GM18505 (cell line): ENCODE results near the gene EHMT1.

ENCODE experiments used
- ATAC-seq: cut with Tn5 transposase; IDR thresholded peaks from one replicate; pipeline ENCODE4 v1.9.1; 2021; ENCODE audit not compliant: unreplicated experiment
- POLR2A ChIP-seq: IDR thresholded peaks from 4 replicates; pipeline ENCODE4 v1.6.1; 2011; ENCODE audit warnings: borderline replicate concordance; ENCODE audit not compliant: insufficient read depth, insufficient read length; ENCODE audit errors: extremely low read depth

EHMT1 gene

DNA sequence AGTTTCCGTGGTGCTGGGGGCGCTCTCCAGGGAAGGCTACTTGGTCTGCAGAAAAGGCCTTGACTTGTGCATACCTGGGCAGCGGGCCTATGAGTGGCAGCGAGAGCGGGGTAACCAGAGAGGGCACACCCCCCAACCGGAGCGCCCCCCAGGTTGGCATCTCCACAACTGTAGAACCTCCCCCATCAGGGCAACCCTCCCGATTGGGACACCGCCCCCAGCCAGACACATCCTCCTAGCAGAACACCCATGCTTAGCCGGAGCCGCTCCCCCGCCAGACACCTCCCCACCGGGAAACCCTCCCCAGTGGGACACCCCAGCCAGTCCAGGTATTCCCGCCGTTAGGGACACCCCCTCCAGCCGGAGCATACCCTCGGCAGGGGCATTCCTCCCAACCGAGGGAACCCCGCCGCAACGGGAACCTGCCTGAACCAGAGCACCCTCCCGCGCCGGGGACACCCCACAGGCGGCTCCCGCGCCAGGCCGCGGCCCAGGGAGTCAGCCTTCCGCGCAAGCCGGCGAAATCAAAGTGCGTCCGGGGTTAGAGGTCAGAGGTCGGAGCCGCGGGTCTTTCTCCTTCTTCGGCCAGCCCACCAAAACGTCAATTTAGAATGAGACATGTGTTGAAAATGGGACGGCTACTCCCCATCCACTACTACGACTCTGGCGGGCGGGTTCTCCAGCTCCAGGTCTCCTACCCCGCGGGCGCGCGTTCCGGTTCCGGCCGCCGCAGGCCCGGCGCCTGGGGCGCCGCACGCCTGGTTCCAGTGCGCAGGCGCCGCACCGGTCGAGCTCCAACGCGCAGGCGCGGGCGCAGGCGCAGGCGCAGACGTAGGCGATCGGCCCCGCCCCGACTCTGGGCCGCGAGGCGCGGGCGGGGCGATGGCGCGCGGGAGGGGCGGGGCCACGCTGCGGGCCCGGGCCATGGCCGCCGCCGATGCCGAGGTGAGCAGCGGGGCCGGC is at the start of gene EHMT1:
TSS of gene EHMT1 (plus strand) at position 901 of the 963 bp plus-strand sequence. CDS start at position 925, 24 bp downstream.
- peak; percentile 83 for TF ChIP-seq POLR2A
- ATAC-seq, result peak; percentile 73

DNA sequence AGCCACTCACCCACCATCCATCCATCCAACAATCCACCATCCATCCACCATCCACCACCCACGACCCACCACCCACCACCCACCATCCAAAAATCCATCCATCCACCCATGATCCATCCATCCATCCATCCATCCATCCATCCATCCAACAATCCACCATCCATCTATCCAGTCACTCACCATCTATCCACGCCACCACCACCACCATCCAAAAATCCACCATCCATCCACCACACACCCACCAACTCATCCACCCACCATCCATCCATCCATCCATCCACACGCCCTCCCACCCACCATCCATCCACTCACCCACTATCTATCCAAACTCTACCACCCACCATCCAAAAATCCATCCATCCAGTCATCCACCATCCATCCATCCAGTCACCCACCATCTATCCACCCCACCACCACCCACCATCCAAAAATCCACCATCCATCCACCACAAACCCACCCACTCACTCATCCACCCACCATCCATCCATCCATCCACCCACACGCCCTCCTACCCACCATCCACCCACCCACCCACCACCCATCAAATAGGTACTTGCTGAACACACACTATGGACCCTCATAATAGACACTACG is 49.1 kb upstream of the EHMT1 start:
- TF ChIP-seq POLR2A, result no peak
- no peak for ATAC-seq

DNA sequence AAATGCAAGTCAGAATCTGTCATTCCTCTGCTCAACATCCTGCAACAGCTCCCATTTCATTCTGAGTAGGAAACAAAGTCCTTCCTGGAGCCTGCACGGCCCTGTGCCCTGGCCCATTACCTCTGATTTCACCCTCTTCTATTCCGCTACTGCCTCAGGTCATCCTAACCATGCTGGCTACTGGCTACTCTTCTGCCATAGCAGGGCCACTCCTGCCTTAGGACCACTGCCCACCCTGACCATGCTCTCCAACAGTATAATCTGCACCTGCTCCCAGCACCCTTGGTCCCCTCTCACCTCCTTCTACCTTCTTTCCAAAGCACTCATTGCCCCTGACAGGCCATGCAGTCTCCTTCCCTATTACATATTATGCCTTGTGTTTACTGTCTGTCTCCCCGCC is 48.2 kb upstream of the EHMT1 start:
- no peak for ATAC-seq
- no peak for TF ChIP-seq POLR2A

DNA sequence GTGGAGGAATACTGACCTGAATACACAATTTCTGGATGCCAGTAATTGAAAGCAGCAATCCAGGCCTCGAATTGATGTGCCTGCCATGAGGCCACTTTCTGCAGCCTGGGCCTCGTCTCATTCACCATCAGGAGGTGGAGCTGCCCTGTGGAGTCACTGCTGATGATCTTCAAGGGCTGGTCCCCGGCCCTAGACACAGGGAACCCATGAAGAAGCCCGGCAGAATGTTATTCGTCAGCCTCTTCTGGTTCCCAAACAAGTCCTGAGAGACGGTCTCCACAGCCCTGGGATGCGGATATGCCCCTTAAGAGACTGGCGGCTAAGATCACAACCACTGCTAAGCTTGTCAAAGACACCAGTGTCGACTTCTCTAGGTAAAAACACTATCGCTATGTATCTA is 44.6 kb upstream of the EHMT1 start:
- no peak for ATAC-seq
- no peak for TF ChIP-seq POLR2A

DNA sequence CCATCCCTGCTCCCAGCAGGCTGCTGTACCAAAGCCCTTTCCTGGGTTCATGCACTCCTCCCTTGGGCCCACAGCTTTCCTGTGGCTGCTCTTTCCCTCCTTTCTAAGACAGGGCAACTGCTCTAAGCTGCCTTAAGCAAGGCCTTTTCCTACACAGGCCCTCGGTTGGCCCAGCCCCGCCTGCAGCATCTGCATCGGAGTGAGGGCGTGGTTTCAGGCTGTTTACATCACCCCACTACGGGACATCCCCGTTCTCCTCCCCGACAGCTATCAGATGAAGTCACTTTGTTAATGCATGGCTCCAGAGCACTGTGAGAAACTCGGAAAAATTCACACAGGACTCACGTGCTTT is 43.5 kb upstream of the EHMT1 start:
- TF ChIP-seq POLR2A, result no peak
- ATAC-seq, result no peak

DNA sequence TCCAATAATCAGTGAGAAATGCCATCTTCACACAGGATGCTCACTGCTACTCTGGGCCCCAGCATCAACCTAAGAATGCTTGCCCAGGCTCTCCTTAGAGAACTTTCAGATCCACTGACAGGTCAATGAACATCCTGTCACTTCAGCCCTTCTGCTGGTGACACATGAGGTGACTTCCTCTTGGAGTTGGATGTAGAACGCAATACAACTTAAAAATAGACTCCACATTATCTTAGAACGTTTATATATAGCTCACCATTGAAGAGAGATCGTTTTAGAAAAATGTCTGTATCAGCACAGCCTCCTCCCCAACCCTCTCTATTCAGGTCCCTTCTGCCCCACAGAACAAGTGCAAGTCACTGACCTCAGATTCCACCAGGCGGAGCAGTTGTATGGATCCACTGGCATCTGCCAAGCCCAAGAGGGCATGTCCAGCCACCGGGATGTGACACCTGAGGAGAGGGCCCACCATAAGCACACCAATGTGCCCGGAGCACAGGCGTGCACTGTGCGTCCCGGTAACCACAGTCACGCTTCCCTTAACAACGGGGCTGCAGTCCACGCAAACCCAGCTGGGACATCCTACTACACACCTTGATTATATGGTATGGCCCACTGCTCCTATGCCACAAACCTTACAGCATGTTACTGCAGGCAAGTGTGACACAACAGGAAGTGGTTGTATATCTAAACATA is 42.9 kb upstream of the EHMT1 start:
- TF ChIP-seq POLR2A, result no peak
- no peak for ATAC-seq

DNA sequence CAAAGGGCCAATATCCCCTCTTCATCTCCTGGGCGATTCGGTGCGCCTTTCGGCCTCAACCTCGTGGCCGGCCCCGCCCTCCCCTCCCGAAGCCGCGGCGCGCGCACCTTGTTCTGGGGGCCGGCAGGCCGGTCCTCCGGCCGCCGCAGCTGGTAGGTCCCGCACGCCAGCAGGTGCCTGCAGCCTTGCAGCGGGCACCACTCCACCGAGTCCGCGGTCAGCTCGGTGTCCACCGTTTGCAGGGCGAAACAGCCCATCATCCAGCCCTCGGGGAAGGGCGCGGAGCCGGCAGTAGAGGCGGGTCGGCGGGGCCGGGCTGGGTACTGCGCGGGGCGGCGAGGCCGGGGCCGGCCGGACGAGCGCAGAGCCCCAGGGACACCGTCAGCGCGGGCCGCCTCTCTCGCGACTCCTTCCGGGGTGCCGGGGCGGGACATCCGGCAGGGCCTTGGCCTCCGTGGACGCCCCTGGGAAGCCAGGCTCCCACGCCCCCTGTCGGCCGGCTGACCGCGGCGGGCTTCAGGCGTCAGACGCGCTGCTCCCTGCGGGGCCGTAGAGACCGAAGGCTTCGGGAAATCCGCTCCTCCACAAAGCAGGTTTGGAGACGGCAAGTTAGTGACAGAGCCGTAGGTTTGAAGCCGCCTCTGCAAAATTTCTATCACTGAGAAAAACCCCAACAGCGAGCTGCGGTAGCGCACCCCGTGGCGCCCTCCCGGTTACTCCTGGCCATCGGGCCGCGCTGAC is 40.1 kb upstream of the EHMT1 start, which contains the start of gene DPH7:
TSS of gene DPH7 (minus strand) at position 408 of the 741 bp plus-strand sequence. CDS start at position 260, 148 bp downstream.
- TF ChIP-seq POLR2A, result peak; percentile 84
- peak; percentile 77 for ATAC-seq

DNA sequence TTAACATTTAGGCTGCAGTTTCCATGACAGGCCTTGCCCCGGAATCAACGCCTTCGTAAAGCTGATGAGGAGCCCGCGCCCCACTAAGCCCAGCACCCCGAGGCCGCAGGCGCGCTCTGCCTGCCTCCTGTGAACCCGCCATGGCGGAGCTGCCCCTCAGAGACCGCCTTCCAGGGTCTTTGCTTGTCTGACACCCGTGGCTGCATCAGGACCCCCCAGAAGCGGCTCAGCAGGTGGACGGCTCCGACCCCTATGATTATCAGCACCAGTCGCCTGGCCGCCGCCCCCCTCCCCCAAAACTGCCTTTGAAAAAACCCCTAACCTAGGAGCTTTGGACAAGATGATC is 39.6 kb upstream of the EHMT1 start:
- ATAC-seq, result no peak
- no peak for TF ChIP-seq POLR2A

DNA sequence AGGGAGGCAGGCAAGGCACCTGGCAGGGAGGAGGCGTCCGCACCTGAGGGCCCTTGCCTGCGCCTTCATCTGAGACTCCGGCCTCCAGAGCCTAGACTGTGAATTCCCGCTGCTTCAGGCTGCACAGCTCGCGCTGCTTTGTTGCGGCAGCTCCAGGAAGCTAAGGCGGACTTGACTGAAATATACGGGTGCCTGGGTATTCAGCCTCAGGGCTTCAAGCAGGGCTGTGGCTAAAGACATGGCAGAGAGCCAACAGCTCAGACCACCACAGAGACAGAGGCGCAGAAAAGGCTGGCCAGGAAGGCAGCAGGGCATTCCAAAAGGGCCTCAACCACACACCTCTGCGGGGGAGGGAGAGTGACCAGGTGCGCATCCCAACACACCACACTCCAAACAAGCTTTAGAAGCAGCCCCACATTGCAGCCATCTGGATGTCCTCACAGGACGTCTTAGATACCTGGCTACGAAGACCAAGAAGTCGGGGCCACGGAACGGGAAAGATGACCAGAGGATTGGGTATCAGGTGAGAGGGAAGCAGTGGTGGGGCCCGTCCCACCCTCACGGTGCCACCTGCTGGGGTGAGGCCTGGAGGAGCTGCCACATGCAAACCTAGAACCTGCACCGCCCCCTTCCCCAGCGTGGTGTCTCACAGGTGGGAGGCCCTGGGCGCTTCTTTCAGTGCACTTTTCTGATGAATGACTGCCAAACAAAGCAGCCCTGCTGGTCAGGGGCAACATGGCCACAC is 38.4 kb upstream of the EHMT1 start:
- no peak for TF ChIP-seq POLR2A
- no peak for ATAC-seq

DNA sequence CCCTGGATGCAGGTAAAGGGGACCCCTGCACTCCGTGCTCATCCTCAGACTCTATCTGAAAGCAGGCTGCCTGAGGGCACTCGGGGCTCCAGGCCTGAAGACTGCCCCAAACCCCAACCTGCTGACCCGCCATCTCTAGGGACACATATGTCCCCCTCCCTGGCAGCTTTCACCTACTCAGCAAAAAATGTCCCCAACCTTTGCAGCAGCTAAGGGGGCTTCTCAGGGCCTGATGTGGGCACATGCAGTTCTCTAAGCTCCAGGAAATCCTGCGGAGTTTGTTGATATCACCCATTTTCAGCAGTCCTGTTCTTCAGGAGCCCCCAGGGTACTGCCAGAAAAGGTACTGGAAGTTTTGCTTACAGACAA is 37.9 kb upstream of the EHMT1 start:
- no peak for ATAC-seq
- TF ChIP-seq POLR2A, result no peak

DNA sequence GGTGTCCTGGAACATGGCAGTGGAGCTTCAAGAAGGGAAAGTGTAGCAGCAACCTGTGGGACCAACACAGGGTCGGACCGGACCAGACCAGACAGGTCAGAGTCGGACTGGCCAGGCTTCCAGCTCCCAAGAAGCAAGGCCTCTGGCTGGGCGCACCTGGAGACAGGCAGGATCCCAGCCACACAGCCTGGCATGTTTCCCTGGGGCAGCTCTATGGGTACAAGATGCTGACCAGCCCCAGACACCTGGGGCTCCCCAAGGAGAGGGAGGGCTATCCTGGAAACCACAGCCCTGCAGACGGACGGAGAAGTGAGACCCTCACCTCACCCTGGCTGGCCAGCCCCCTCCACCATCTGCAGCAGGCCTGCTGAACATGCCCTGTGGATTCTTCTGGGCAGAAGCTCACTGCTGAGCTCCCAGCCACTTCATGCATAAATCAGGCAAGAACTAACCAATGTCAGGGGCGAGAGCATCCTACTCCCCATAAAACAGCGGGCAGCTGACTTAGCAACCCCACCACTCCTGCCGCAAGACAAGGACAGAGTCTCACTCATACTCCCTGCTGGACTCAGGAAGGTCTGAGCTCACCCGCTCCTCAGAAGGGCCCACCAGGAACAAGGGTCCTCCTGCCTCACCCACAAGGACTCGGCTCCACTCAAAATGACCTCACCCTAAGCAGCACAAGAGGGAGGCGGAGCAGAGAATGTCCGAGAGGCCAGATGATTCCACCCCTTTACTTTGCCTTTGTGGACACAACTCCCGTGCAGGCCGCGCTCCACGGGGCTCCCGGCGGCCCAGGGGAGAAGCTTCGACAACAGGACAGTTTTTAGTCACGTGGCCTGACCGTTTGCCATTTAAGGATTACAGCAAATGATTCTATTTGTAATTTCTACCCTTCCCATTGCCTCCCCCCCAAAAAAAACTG is 37.2 kb upstream of the EHMT1 start:
- TF ChIP-seq POLR2A, result no peak
- ATAC-seq, result no peak
